Ishikawa (cell line): Measurements from ENCODE around the gene SLC43A1.

ENCODE experiments used
- CEBPB ChIP-seq: IDR thresholded peaks from 2 replicates; pipeline ENCODE4 v1.6.1; 2012
- CREB1 ChIP-seq: IDR thresholded peaks from 2 replicates; pipeline ENCODE4 v1.6.1; 2012; ENCODE audit warnings: low read depth
- EGR1 ChIP-seq: IDR thresholded peaks from 2 replicates; pipeline ENCODE4 v1.6.1; 2012
- EP300 ChIP-seq: IDR thresholded peaks from 2 replicates; pipeline ENCODE4 v1.6.1; 2012; ENCODE audit warnings: borderline replicate concordance
- FOXM1 ChIP-seq: IDR thresholded peaks from 2 replicates; pipeline ENCODE4 v1.6.1; 2012; ENCODE audit warnings: low read depth, borderline replicate concordance
- NFIC ChIP-seq: IDR thresholded peaks from 2 replicates; pipeline ENCODE4 v1.6.1; 2012
- RAD21 ChIP-seq: IDR thresholded peaks from 2 replicates; pipeline ENCODE4 v1.6.1; 2012; ENCODE audit warnings: low read depth
- TAF1 ChIP-seq: IDR thresholded peaks from 2 replicates; pipeline ENCODE4 v1.6.1; 2012; ENCODE audit warnings: low read depth, mild to moderate bottlenecking
- TCF12 ChIP-seq: IDR thresholded peaks from 2 replicates; pipeline ENCODE4 v1.6.1; 2012; ENCODE audit warnings: low read depth
- TEAD4 ChIP-seq: IDR thresholded peaks from 2 replicates; pipeline ENCODE4 v1.6.1; 2012
- YY1 ChIP-seq: IDR thresholded peaks from 2 replicates; pipeline ENCODE4 v1.6.1; 2012; ENCODE audit warnings: low read depth
- ZBTB7A ChIP-seq: IDR thresholded peaks from 2 replicates; pipeline ENCODE4 v1.6.1; 2012; ENCODE audit warnings: low read depth
- TF ChIP-seq, protein P1 (sequence below): IDR thresholded peaks from 2 replicates; pipeline ENCODE4 v1.6.1; 2012
- TF ChIP-seq, protein P2 (sequence below): IDR thresholded peaks from 2 replicates; pipeline ENCODE4 v1.6.1; 2012
- TF ChIP-seq, protein P3 (sequence below): IDR thresholded peaks from 2 replicates; pipeline ENCODE4 v1.6.1; 2012; ENCODE audit warnings: low read depth, mild to moderate bottlenecking

Gene SLC43A1

DNA sequence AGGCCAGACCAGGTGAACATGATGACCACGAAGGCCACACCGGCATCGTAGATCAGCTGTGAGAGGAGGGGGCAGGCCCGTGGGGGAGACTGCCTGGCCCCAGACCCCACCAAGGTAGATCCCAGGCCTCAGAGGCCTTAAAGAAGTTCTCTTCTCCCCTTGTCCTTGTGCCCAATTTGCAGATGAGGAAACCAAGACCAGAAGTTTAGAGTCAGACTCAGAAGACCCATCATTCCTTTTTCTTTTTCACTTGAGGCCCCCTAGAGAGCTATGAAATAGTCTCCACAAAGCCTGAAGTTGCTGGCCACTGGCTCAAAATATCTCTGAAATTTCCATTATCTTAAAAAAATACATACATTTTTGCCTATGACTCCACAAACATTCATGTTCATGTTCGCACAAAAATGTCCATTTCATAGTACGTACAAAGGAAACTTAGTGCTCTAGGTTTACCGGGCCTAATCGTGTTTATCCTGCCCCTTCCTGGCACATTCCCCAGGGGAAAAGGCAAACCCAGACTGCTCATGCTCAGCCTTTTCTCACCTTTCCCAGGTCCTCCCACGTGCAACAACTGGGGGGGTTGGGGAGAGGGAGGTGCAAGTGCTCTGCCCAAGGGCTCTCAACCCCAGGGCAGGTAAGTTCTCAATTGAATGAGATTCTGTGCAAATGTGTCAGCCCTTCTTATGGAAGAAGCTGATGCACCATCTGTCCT, 19.2 kb downstream of the SLC43A1 start:
- TF ChIP-seq, protein P1, sequence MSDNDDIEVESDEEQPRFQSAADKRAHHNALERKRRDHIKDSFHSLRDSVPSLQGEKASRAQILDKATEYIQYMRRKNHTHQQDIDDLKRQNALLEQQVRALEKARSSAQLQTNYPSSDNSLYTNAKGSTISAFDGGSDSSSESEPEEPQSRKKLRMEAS: no peak
- no peak for TF ChIP-seq CREB1
- TF ChIP-seq, protein P2, sequence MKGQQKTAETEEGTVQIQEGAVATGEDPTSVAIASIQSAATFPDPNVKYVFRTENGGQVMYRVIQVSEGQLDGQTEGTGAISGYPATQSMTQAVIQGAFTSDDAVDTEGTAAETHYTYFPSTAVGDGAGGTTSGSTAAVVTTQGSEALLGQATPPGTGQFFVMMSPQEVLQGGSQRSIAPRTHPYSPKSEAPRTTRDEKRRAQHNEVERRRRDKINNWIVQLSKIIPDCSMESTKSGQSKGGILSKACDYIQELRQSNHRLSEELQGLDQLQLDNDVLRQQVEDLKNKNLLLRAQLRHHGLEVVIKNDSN: no peak
- TF ChIP-seq FOXM1: no peak
- TF ChIP-seq, protein P3, sequence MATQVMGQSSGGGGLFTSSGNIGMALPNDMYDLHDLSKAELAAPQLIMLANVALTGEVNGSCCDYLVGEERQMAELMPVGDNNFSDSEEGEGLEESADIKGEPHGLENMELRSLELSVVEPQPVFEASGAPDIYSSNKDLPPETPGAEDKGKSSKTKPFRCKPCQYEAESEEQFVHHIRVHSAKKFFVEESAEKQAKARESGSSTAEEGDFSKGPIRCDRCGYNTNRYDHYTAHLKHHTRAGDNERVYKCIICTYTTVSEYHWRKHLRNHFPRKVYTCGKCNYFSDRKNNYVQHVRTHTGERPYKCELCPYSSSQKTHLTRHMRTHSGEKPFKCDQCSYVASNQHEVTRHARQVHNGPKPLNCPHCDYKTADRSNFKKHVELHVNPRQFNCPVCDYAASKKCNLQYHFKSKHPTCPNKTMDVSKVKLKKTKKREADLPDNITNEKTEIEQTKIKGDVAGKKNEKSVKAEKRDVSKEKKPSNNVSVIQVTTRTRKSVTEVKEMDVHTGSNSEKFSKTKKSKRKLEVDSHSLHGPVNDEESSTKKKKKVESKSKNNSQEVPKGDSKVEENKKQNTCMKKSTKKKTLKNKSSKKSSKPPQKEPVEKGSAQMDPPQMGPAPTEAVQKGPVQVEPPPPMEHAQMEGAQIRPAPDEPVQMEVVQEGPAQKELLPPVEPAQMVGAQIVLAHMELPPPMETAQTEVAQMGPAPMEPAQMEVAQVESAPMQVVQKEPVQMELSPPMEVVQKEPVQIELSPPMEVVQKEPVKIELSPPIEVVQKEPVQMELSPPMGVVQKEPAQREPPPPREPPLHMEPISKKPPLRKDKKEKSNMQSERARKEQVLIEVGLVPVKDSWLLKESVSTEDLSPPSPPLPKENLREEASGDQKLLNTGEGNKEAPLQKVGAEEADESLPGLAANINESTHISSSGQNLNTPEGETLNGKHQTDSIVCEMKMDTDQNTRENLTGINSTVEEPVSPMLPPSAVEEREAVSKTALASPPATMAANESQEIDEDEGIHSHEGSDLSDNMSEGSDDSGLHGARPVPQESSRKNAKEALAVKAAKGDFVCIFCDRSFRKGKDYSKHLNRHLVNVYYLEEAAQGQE: no peak
- TF ChIP-seq EGR1: no peak
- no peak for TF ChIP-seq TAF1
- TF ChIP-seq TCF12: no peak
- no peak for TF ChIP-seq RAD21

DNA sequence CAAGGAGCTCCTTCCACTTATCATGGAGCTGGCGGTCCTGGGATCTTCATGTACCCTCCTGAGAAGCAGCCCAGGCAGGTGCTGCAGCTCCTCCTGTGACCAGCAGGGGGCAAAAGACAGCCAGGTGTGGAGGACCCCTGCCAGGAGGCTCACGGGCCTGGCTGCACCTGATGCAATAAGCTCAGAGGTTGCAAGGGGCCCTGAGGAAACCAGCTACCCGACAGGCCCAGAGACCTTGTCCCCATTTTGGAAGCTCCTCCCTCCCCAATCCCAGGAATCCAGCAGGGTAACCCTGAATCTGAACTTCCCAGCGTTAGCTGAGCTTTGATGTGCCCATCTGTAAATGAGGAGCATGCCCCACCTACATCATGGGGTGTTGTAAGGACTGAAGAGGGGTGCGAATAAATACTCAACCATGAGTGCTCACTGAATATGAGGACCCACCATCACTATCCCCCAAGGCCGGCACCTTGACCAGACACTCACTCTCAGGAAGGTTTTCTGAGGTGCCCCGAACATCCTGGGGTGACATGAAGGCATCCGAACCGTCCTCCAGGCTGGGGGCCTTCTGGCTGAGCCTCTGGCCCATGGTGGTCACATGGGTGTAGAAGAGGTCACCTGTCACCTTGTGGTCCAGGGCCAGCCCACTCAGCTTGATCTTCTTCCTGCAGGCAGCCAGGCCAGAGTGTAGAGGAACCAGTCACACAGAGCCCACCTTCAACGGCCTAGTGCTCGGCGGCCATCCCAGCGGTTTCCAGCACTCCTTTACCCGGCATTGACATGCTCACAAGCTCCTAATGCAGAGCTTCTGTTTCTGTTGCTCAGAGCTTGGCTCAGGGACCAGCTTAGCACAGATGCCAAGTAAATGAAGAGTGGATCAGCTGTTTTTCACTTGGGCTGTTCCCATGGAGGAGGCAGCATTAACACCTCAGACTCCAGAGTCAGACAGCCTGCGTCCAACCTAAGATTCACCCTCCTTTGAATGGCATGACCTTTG, 21.7 kb downstream of the SLC43A1 start:
- TF ChIP-seq RAD21 (peak; percentile 80), TCF12 (peak; percentile 39; the same call in 1 of the 2 replicates), CEBPB (peak; percentile 76), FOXM1 (no peak)
- TF ChIP-seq, protein P1: peak; percentile 76

DNA sequence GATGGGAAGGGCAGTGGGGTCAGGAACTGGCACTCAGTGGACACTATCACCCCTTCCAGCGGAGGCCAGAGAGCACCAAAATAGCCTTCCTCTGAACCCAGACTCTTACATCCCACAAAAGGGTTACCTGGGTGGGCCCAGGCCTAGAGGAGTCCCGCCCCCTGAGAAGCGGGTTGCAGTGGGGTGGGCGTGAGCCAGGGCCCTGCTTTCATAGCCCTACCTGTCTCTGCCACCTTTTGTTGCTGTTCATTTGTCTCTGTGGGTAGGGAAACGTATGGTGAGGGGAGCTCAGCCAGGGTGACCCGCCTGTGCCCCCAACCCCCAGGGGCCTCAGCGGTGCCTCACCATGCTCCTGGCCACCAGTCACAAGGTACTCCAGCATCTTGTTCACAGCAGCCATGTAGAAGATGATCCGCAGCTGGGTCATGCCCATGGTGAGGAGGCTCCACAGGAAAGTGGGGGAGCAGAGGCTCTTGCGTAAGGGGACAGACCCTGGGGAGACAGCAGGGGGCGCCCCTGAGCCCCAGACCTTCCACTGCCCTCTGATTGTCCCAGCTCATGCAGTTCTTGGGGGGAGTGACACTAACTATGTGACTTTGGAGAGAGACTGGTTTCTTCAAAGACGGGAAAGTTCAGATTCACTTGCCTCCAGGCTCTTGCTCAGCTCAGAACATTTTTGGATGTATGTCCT, 24.0 kb downstream of the SLC43A1 start:
- TF ChIP-seq CEBPB (peak; percentile 96), TAF1 (no peak), RAD21 (peak; percentile 37)

DNA sequence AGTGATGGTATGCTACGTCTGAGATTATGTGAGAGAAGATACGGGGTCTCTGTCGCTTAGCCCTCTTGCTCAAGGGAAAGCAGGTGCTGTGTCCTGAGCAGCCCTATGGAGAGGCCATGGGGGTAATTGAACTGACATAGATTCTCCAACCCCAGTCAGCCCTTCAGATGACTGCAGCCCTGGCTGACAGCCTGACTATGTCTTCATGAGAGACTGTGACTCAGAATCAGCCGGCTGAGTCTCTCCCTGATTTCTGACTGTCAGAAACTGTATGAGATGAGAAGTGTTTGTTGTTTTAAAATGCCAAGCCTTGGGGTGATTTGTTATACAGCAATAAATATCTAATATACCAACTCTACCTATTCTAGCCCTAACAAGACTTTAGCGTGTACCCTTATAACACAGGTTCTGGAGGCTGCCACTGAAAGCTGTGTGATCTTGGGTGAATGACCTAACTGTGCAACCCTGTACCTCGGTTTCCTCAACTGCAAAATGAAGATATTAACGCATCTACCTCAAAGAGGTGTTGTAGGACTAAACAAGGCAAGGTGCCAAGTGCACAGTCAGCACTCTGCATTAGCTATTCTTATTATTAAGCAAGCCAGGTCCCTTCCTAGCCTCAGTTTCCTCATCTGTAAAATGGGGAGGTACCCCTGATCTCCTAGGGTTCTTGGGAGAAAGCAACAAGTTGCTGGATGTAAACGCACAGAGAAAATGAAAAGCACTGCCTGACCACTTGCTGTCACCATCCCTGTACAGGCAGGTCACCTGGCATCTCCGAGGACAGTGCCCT, 24.9 kb downstream of the SLC43A1 start:
- TF ChIP-seq YY1 (no peak), CEBPB (no peak), EP300 (no peak), NFIC (no peak), TCF12 (no peak), FOXM1 (no peak), ZBTB7A (no peak), TEAD4 (no peak), CREB1 (no peak), EGR1 (no peak), TAF1 (no peak), RAD21 (no peak)
- TF ChIP-seq, protein P3: no peak
- TF ChIP-seq, protein P2: no peak
- TF ChIP-seq, protein P1: no peak
